Measurements from ENCODE around the gene CARD19. TPM values are rescaled to one million over a fixed set of nuclear protein-coding genes. Genes with fewer than 3 reads are reported as not detected.

Gene CARD19
- total and polyA plus RNA-seq, 2 experiments from 2014 or later, result 54.1 to 69.5 TPM

- H3K4me2 ChIP-seq (ENCODE audit: unreplicated experiment), result peak within 1 kb of the TSS; percentile 93
- H3K79me2 ChIP-seq (ENCODE audit: insufficient read depth), result 0 out of 2 replicates have a peak, but pooled peaks cover 9% of the 10 kb centered on the region
- no peaks in the 10 kb centered on the region for H3K36me3 ChIP-seq (ENCODE audit: low read depth)
- DNase-seq, result peak; percentile 88
- peak within 1 kb of the TSS; percentile 97 for H3K9ac ChIP-seq
- peak within 1 kb of the TSS; percentile 95 for H3K4me3 ChIP-seq
- no peaks in the 10 kb centered on the region for H3K9me3 ChIP-seq (ENCODE audit: low read depth)
- H3K4me1 ChIP-seq (ENCODE audit: insufficient read depth), result peaks cover 13% of the 10 kb centered on the region
- WGBS, 2 experiments (ENCODE audit: low coverage in 1 of 2, low lambda C conversion rate in 2 of 2, missing lambda C conversion rate in 2 of 2), result 0% methylated on average over 52 of the region's 78 CpGs
- H4K20me1 ChIP-seq (ENCODE audit: insufficient read depth), result no peaks in the 10 kb centered on the region
- H3K27ac ChIP-seq, result peak within 1 kb of the TSS; percentile 62
- TF ChIP-seq EZH2phosphoT487 (IDR thresholded peaks at IDR 0.05; ENCODE audit: insufficient read depth, low read depth) (no peak), EZH2 (IDR thresholded peaks at IDR 0.05; ENCODE audit: insufficient read depth, poor library complexity, severe bottlenecking) (no peak)
- no peaks in the 10 kb centered on the region for H3K9me2 ChIP-seq (ENCODE audit: insufficient read depth)
- H2AFZ ChIP-seq, result peak within 1 kb of the TSS; percentile 96
- in situ Hi-C loops (cut with MboI), result no loop called here
- no peaks in the 10 kb centered on the region for H3F3A ChIP-seq (ENCODE audit: insufficient read depth)
- H3K27me3 ChIP-seq (replicated peaks; ENCODE audit: insufficient read depth), result no peaks in the 10 kb centered on the region
These were observed 38.2 kb downstream of the CARD19 start, which contains the start of gene NINJ1 for GRCh38 chr9:93134015-93134739. NINJ1 (minus strand) TSS chr9:93134251; CDS start chr9:93134217, 34 bp downstream.

- Histone ChIP-seq H3F3A (ENCODE audit: insufficient read depth) (no peaks in the 10 kb centered on the region), H3K9me3 (ENCODE audit: low read depth) (no peaks in the 10 kb centered on the region), H2AFZ (peak overlapping the region; percentile 96), H3K36me3 (ENCODE audit: low read depth) (no peaks in the 10 kb centered on the region), H3K4me2 (ENCODE audit: unreplicated experiment) (peak overlapping the region; percentile 93), H3K27ac (peak overlapping the region; percentile 62), H3K4me1 (ENCODE audit: insufficient read depth) (peaks cover 13% of the 10 kb centered on the region), H3K4me3 (peak overlapping the region; percentile 95), H3K9me2 (ENCODE audit: insufficient read depth) (no peaks in the 10 kb centered on the region), H4K20me1 (ENCODE audit: insufficient read depth) (no peaks in the 10 kb centered on the region), H3K27me3 (replicated peaks; ENCODE audit: insufficient read depth) (no peaks in the 10 kb centered on the region), H3K79me2 (ENCODE audit: insufficient read depth) (0 out of 2 replicates have a peak, but pooled peaks cover 9% of the 10 kb centered on the region), H3K9ac (peak overlapping the region; percentile 97)
- no peak for DNase-seq
- 64 to 77% methylated on average over 11 to 14 of the region's 14 CpGs for WGBS, 2 experiments (ENCODE audit: low coverage in 1 of 2, low lambda C conversion rate in 2 of 2, missing lambda C conversion rate in 2 of 2)
- TF ChIP-seq EZH2phosphoT487 (IDR thresholded peaks at IDR 0.05; ENCODE audit: insufficient read depth, low read depth) (no peak), EZH2 (IDR thresholded peaks at IDR 0.05; ENCODE audit: insufficient read depth, poor library complexity, severe bottlenecking) (no peak)
- in situ Hi-C loops (cut with MboI), result no loop called here
These were observed 38.9 kb downstream of the CARD19 start for GRCh38 chr9:93134740-93135444.

GRCh38 chr9:93136011-93136440 is 40.0 kb downstream of the CARD19 start:
- Histone ChIP-seq H3K79me2 (ENCODE audit: insufficient read depth) (0 out of 2 replicates have a peak, but pooled peaks cover 9% of the 10 kb centered on the region), H3K9ac (no peak overlapping the region), H3F3A (ENCODE audit: insufficient read depth) (no peaks in the 10 kb centered on the region), H3K27me3 (replicated peaks; ENCODE audit: insufficient read depth) (no peaks in the 10 kb centered on the region), H2AFZ (no peak overlapping the region), H3K4me1 (ENCODE audit: insufficient read depth) (peaks cover 13% of the 10 kb centered on the region), H3K4me2 (ENCODE audit: unreplicated experiment) (no peak overlapping the region), H3K9me2 (ENCODE audit: insufficient read depth) (no peaks in the 10 kb centered on the region), H4K20me1 (ENCODE audit: insufficient read depth) (no peaks in the 10 kb centered on the region), H3K36me3 (ENCODE audit: low read depth) (no peaks in the 10 kb centered on the region), H3K9me3 (ENCODE audit: low read depth) (no peaks in the 10 kb centered on the region), H3K27ac (no peak overlapping the region), H3K4me3 (no peak overlapping the region)
- no peak for TF ChIP-seq EZH2 (IDR thresholded peaks at IDR 0.05; ENCODE audit: insufficient read depth, poor library complexity, severe bottlenecking)
- TF ChIP-seq EZH2phosphoT487 (IDR thresholded peaks at IDR 0.05; ENCODE audit: insufficient read depth, low read depth), result no peak
- in situ Hi-C loops (cut with MboI), result no loop called here
- WGBS, 2 experiments (ENCODE audit: low coverage in 1 of 2, low lambda C conversion rate in 2 of 2, missing lambda C conversion rate in 2 of 2), result 45 to 47% methylated on average over 11 of the region's 11 CpGs
- DNase-seq, result peak; percentile 71

GRCh38 chr9:93137362-93137761 is 41.3 kb downstream of the CARD19 start:
- Histone ChIP-seq H2AFZ (no peak overlapping the region), H3K9me3 (ENCODE audit: low read depth) (no peaks in the 10 kb centered on the region), H3K27ac (no peak overlapping the region), H3K9ac (no peak overlapping the region), H3K36me3 (ENCODE audit: low read depth) (no peaks in the 10 kb centered on the region), H3F3A (ENCODE audit: insufficient read depth) (no peaks in the 10 kb centered on the region), H3K79me2 (ENCODE audit: insufficient read depth) (no peaks in the 10 kb centered on the region), H4K20me1 (ENCODE audit: insufficient read depth) (no peaks in the 10 kb centered on the region), H3K27me3 (replicated peaks; ENCODE audit: insufficient read depth) (no peaks in the 10 kb centered on the region), H3K4me3 (no peak overlapping the region), H3K4me2 (ENCODE audit: unreplicated experiment) (no peak overlapping the region), H3K9me2 (ENCODE audit: insufficient read depth) (no peaks in the 10 kb centered on the region), H3K4me1 (ENCODE audit: insufficient read depth) (peaks cover 9% of the 10 kb centered on the region)
- WGBS, 2 experiments (ENCODE audit: low coverage in 1 of 2, low lambda C conversion rate in 2 of 2, missing lambda C conversion rate in 2 of 2), result 78 to 87% methylated on average over 11 of the region's 11 CpGs
- in situ Hi-C loops (cut with MboI), result no loop called here
- no peak for DNase-seq
- no peak for TF ChIP-seq EZH2 (IDR thresholded peaks at IDR 0.05; ENCODE audit: insufficient read depth, poor library complexity, severe bottlenecking)
- TF ChIP-seq EZH2phosphoT487 (IDR thresholded peaks at IDR 0.05; ENCODE audit: insufficient read depth, low read depth), result no peak
